Neural cell (in vitro differentiated cells): ENCODE results near the gene CACNA2D2. TPM values are rescaled to one million over a fixed set of nuclear protein-coding genes. Genes with fewer than 3 reads are reported as not detected.

Source experiments
- H2AFZ ChIP-seq: fragments of 200-600, 300-800 bp; sonication (generic), shearing (Covaris generic); 2 replicates; pipeline ENCODE4 v1.6.0; 2014; ENCODE audit warnings: low read depth, mild to moderate bottlenecking, antibody characterized with exemption, low read length, moderate library complexity
- H3F3A ChIP-seq: fragments of 200-600 bp; shearing (Covaris generic); 2 replicates; pipeline ENCODE4 v1.6.1; 2016; ENCODE audit warnings: mild to moderate bottlenecking, moderate library complexity, mixed read lengths, antibody characterized with exemption, low read length; ENCODE audit not compliant: insufficient read depth, poor library complexity, severe bottlenecking
- H3K27ac ChIP-seq: fragments of 200-600, 300-800 bp; sonication (generic), shearing (Covaris generic); 2 replicates; pipeline ENCODE4 v1.5.1; 2014; ENCODE audit warnings: mild to moderate bottlenecking, low read length, moderate library complexity
- H3K27me3 ChIP-seq: fragments of 300-800, 200-600 bp; sonication (generic), shearing (Covaris generic); 2 replicates; pipeline ENCODE4 v1.6.0; 2014; ENCODE audit warnings: mild to moderate bottlenecking, low read depth, low read length, moderate library complexity; ENCODE audit not compliant: insufficient read depth
- H3K36me3 ChIP-seq: fragments of 300-800, 200-600 bp; sonication (generic), shearing (Covaris generic); 2 replicates; pipeline ENCODE4 v1.5.1; 2014; ENCODE audit warnings: mild to moderate bottlenecking, antibody characterized with exemption, low read length, moderate library complexity; ENCODE audit not compliant: insufficient read depth
- H3K4me2 ChIP-seq: fragments of 300-800, 200-600 bp; sonication (generic), shearing (Covaris generic); 2 replicates; pipeline ENCODE4 v1.6.0; 2014; ENCODE audit warnings: mild to moderate bottlenecking, low read length
- H3K4me3 ChIP-seq: fragments of 300-800, 200-600 bp; sonication (generic), shearing (Covaris generic); 2 replicates; pipeline ENCODE4 v1.5.1; 2014; ENCODE audit warnings: mild to moderate bottlenecking, low read length, moderate library complexity
- H3K79me2 ChIP-seq: fragments of 200-600 bp; shearing (Covaris generic); replicated peaks from 2 replicates; pipeline ENCODE4 v1.6.0; 2014; ENCODE audit warnings: mild to moderate bottlenecking, low read length, moderate library complexity; ENCODE audit not compliant: insufficient read depth
- H3K9ac ChIP-seq: fragments of 300-800, 200-600 bp; sonication (generic), shearing (Covaris generic); 2 replicates; pipeline ENCODE4 v1.6.1; 2016; ENCODE audit warnings: mild to moderate bottlenecking, low read length, mixed read lengths
- H3K9me2 ChIP-seq: fragments of 200-600 bp; shearing (Covaris generic); 2 replicates; pipeline ENCODE4 v1.6.1; 2016; ENCODE audit warnings: mild to moderate bottlenecking, low read length, mixed read lengths; ENCODE audit not compliant: insufficient read depth
- H3K9me3 ChIP-seq: fragments of 200-600, 300-800 bp; sonication (generic), shearing (Covaris generic); 2 replicates; pipeline ENCODE4 v1.6.1; 2016; ENCODE audit warnings: mild to moderate bottlenecking, mixed run types, low read length, moderate library complexity, mixed read lengths
- H4K20me1 ChIP-seq: fragments of 200-600 bp; shearing (Covaris generic); 2 replicates; pipeline ENCODE4 v1.6.1; 2016; ENCODE audit warnings: mild to moderate bottlenecking, mixed run types; ENCODE audit not compliant: insufficient read depth
- CTCF ChIP-seq: fragments of 450-650 bp; IDR thresholded peaks from 2 replicates; pipeline ENCODE4 v1.5.1; 2014; ENCODE audit warnings: antibody characterized with exemption, mild to moderate bottlenecking, moderate library complexity; ENCODE audit not compliant: poor library complexity, severe bottlenecking
- EP300 ChIP-seq: fragments of 450-650 bp; conservative IDR thresholded peaks from 2 replicates; pipeline ENCODE4 v1.6.1; 2014; ENCODE audit warnings: antibody characterized with exemption, mild to moderate bottlenecking, moderate library complexity; ENCODE audit not compliant: poor library complexity, severe bottlenecking
- EZH2 ChIP-seq: fragments of 200-600, 300-800 bp; shearing (Covaris generic), sonication (generic); IDR thresholded peaks from 2 replicates; pipeline ENCODE4 v1.6.1; 2014; ENCODE audit warnings: antibody characterized with exemption, low read length, borderline replicate concordance, mild to moderate bottlenecking; ENCODE audit not compliant: insufficient read depth, poor library complexity, severe bottlenecking
- MXI1 ChIP-seq: fragments of 450-650 bp; conservative IDR thresholded peaks from 2 replicates; pipeline ENCODE4 v1.6.1; 2014; ENCODE audit warnings: antibody characterized with exemption, mild to moderate bottlenecking; ENCODE audit not compliant: poor library complexity, severe bottlenecking
- POLR2AphosphoS5 ChIP-seq: IDR thresholded peaks from 2 replicates; pipeline ENCODE4 v1.6.1; 2012
- RAD21 ChIP-seq: fragments of 450-650 bp; conservative IDR thresholded peaks from 2 replicates; pipeline ENCODE4 v1.6.1; 2014; ENCODE audit warnings: antibody characterized with exemption, mild to moderate bottlenecking, moderate library complexity
- REST ChIP-seq: IDR thresholded peaks from 2 replicates; pipeline ENCODE4 v1.6.1; 2012; ENCODE audit warnings: borderline replicate concordance
- SMC3 ChIP-seq: fragments of 450-650 bp; conservative IDR thresholded peaks from 2 replicates; pipeline ENCODE4 v1.6.1; 2014; ENCODE audit warnings: antibody characterized with exemption, mild to moderate bottlenecking, moderate library complexity; ENCODE audit not compliant: poor library complexity
- TAF1 ChIP-seq: IDR thresholded peaks from 2 replicates; pipeline ENCODE4 v1.6.1; 2012; ENCODE audit warnings: low read depth
- polyA plus RNA-seq: library from polyadenylated mRNA; depleted of rRNA; stranded (reverse); fragments of >200 nt; gene quantifications from 2 replicates; pipeline ENCODE4 v1.2.3, GENCODE V29; 2014

CACNA2D2 gene
- polyA plus RNA-seq, 1 donor from 2014 or later: 7.8 TPM

GRCh38 chr3:50416736-50417636 lies 86.4 kb downstream of the CACNA2D2 start:
- Histone ChIP-seq H3K79me2 (no peaks in the 10 kb centered on the region), H3K9me3 (no peaks in the 10 kb centered on the region), H3K27ac (no peak overlapping the region), H3K9me2 (no peaks in the 10 kb centered on the region), H3K4me3 (no peak overlapping the region), H3F3A (no peaks in the 10 kb centered on the region), H2AFZ (no peak overlapping the region), H4K20me1 (no peaks in the 10 kb centered on the region), H3K36me3 (no peaks in the 10 kb centered on the region), H3K9ac (no peak overlapping the region), H3K27me3 (no peaks in the 10 kb centered on the region), H3K4me2 (no peak overlapping the region)
- no peak for TF ChIP-seq TAF1
- TF ChIP-seq EZH2: no peak
- TF ChIP-seq MXI1: no peak
- TF ChIP-seq REST: no peak
- TF ChIP-seq CTCF: no peak
- TF ChIP-seq EP300: no peak
- TF ChIP-seq POLR2AphosphoS5: no peak
- no peak for TF ChIP-seq RAD21
- no peak for TF ChIP-seq SMC3

- Histone ChIP-seq H2AFZ (no peak overlapping the region), H3K4me2 (no peak overlapping the region), H3K27me3 (no peaks in the 10 kb centered on the region), H3K9me3 (no peaks in the 10 kb centered on the region), H4K20me1 (no peaks in the 10 kb centered on the region), H3K9me2 (no peaks in the 10 kb centered on the region), H3K79me2 (no peaks in the 10 kb centered on the region), H3F3A (no peaks in the 10 kb centered on the region), H3K9ac (no peak overlapping the region), H3K27ac (no peak overlapping the region), H3K36me3 (no peaks in the 10 kb centered on the region), H3K4me3 (no peak overlapping the region)
- TF ChIP-seq EZH2 (no peak), POLR2AphosphoS5 (no peak), RAD21 (no peak), MXI1 (no peak), CTCF (no peak), REST (no peak), SMC3 (no peak), TAF1 (no peak), EP300 (no peak)
Measured at GRCh38 chr3:50415816-50416215, 87.6 kb downstream of the CACNA2D2 start.
